HG03060 (cell line): Measurements from ENCODE around the gene MALSU1.

Source experiments
- ATAC-seq: cut with Tn5 transposase; IDR thresholded peaks from one replicate; pipeline ENCODE4 v1.9.1; 2021; ENCODE audit warnings: low read depth, moderate number of reproducible peaks; ENCODE audit not compliant: unreplicated experiment

Gene MALSU1

GRCh38 chr7:23334482-23335056 is 35.4 kb downstream of the MALSU1 start:
- ATAC-seq, result no peak

GRCh38 chr7:23335136-23335535 is 36.0 kb downstream of the MALSU1 start:
- ATAC-seq, result no peak

- no peak for ATAC-seq
Measured at GRCh38 chr7:23335621-23336020, 36.5 kb downstream of the MALSU1 start.

DNA sequence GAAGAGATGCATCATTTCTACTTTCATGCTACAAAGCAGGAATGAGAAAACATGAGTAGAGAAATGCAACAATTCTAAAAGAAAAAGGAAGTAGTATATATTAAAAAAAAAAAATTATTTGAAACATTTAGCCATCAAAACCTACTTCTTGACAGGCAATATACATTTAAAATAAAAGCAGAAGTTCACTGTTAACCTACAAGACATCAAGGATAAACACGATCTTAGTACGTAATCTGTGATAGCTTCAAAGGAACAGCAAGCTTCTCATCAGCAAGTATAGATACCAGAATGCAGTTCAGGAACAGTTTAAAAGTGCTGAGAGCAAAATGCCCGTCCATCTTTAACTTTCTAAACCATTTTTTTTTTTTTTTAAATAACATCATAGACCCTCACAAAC is 36.9 kb downstream of the MALSU1 start:
- no peak for ATAC-seq

- no peak for ATAC-seq
Measured at GRCh38 chr7:23336799-23337283, 37.7 kb downstream of the MALSU1 start.

DNA sequence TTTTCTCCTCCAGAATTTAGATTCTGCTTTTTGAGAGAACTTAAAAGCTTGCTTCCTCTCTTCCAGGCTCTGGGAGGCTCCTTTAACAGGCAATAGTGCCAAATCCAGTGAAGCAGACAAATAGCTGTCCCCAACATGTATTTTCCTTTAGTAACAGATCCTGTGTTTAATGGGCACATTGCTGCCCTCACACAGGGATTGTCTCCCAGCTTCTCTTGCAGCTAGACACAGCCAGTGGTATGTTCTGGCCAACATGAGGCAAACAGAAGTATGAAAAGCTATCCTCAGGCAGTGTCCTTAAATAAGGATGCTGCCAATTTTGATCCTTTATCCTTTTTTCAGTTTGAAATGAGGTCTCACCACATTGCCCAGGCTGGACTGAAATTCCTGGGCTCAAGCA is 38.2 kb downstream of the MALSU1 start:
- ATAC-seq, result no peak

- ATAC-seq, result no peak
Measured at GRCh38 chr7:23338439-23338838, 39.3 kb downstream of the MALSU1 start.

GRCh38 chr7:23338863-23339262 is 39.7 kb downstream of the MALSU1 start:
- ATAC-seq, result no peak

- no peak for ATAC-seq
Measured at GRCh38 chr7:23341846-23342598, 42.9 kb downstream of the MALSU1 start.

DNA sequence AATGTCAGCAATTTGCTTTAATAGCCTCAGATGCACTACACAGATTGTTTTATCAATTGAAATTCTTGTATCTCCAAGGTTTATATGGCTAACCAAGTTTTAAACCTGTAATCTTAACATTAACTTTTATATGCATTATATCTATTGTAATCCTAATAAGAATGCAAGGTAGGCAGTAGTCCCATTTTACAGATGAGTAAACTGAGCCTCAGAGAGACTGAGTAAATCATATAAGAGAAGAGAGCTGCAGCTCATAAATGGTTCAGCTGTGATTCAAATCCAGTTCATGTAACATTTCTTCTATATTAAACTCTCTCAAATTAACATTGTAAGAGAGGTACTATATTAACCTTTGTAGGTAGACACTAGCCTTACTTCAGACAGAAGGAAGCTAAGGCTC is 44.0 kb downstream of the MALSU1 start:
- no peak for ATAC-seq

- ATAC-seq, result no peak
Measured at GRCh38 chr7:23343806-23344475, 44.8 kb downstream of the MALSU1 start.

DNA sequence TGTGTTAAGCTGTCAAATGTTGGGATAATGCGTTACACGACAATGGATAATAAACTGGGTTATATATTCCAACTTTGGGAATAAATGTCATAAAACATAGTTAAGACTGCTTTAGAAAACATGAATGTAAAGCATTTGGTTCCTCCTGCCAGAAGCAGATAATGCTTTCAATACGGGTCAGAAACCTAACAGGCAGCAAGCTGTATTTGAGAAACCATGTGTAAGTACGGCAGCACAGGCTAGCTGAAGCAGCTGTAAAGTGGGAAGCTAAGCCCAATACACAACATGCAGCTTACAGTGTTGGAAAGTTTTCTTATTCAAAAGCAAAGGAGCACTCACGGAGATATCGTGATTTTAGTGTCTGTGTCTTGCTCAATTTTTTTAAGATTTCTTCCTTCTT is 46.5 kb downstream of the MALSU1 start:
- no peak for ATAC-seq

GRCh38 chr7:23346316-23346715 is 47.2 kb downstream of the MALSU1 start:
- no peak for ATAC-seq

DNA sequence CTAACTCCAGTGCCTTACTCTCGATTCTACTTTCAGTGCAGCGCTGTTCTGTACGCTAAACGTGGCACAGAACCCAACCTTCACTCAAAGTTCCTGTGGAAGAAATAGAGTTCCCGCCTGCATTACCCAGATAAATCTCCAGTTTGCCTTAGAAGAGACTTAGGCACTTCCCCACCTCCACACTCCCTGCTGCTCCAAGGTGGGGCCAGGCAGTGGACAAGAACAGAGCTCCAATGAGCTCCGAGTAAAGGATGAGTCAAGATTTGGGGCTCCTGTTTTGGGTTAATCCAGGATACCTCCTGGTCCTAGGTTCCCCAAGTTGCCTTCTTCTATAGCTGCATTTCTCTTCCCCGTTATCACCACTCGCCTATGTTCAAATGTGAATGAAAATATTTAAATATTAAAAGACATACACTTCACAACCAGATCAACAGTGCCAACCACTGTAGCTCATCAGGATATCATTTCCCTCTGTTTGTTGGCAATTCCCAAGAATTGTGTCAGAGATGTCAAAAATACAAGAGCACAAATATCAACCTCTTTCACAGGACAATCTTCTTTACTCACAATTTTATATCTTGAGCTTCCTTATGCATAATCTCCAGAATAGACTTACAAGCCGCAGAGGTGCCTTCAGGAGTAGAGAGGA is 48.0 kb downstream of the MALSU1 start:
- no peak for ATAC-seq

DNA sequence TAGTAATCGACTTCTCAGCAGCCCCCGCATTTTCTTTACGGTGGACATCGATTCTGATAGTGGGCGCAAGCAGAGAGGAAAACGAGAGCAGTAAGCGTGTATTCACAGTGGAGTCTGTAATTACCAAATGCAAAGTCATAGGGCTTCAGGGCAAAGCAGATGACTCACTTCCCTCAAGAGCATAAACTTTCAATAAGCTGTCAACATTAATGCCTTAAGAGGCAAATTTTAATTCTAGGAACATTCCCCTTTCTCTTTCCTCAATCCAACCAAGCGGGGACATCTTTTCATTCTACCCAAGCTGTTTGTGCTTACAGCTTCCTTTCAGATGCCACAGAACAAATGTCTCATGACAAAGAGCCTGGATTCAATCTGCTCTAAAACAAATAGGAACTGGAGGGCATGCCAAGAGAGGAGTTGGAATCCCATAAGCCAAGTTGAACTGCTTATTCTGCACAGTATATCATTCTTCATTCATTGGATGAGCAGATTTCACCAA is 48.6 kb downstream of the MALSU1 start:
- no peak for ATAC-seq

DNA sequence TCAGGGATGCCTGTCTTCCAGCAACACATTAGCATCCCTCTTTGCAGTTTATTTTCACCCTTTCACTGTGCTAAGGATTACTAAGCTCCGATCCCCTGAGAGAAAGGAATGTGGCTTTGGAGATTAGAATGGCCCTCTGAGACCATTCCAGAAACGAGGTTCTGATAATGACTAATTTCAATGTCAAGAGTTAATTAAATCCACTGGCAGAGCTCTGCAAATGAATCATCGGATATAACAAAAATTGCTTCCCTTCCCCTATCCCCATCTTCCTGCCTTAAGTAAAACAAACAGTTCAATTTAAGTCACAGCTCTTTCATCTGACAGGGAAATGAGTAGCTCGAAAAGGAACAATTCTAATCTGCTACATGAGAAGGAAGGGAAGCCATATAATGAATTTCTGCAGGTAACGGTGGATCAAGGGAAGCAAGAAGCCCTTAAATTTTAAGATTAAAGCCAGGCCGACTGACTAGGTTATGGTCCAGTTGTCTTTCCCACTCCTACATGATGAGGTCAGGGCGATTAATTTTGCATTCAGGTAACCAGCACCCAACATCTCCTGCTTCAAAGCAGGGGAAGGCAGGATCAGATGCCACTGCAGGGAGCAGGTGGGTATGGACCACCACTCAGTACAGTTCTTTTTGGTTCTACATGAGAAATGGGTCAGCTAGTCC is 50.5 kb downstream of the MALSU1 start:
- ATAC-seq, result no peak

GRCh38 chr7:23350466-23350865 is 51.3 kb downstream of the MALSU1 start:
- ATAC-seq, result no peak

- peak; percentile 61 for ATAC-seq
Measured at GRCh38 chr7:23353172-23353571, 54.0 kb downstream of the MALSU1 start.

DNA sequence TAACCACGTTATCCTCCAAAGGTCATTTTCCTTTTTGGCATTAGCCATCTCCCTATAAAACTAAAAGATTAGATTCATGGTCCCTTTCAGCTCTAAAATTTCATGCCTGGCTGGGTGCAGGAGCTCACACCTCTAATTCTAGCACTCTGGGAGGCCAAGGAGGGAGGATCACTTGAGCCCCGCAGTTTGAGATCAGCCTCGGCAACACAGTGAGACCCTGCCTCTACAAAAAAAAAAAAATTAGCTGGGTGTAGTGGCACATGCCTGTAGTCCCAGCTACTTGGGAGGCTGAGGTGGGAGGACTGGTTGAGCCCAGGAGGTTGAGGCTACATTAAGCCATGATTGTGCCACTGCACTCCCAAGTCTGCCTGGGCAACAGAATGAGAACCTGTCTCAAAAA is 57.0 kb downstream of the MALSU1 start:
- no peak for ATAC-seq

DNA sequence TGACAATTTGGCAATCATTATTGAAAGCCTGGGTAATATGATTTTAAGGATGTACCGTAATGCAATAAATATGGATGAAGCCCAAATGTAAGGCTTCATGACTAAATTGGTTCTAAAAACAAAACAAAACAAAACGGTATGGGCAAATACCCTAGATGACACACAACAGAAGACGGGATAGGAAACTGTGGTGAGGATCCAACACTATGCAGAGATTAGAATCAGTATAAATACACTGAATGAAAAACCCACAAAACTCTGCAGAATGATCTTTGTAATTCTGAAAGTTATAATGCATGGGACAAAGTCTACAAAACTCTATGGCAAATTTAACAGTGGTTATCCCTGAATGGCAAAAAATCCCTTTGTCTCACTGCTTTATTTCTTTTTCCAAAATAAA is 57.6 kb downstream of the MALSU1 start:
- no peak for ATAC-seq
